MM.1S (cell line): ENCODE data around the gene NAA10.

ENCODE experiments used
- CTCF ChIP-seq: fragments of 300-600 bp; sonication (generic); IDR thresholded peaks from 2 replicates; pipeline ENCODE4 v1.5.1; 2016; ENCODE audit warnings: antibody characterized with exemption, low read length, mixed read lengths
- EZH2 ChIP-seq: fragments of 300-600 bp; sonication (generic); optimal IDR thresholded peaks from 2 replicates; pipeline ENCODE3; 2017; ENCODE audit warnings: low read depth, mild to moderate bottlenecking, antibody characterized with exemption, low read length, mixed read lengths
- EZH2phosphoT487 ChIP-seq: fragments of 300-600 bp; sonication (generic); IDR thresholded peaks from 2 replicates; pipeline ENCODE4 v1.6.1; 2018; ENCODE audit warnings: antibody characterized with exemption, low read length

- TF ChIP-seq CTCF (no peak), EZH2phosphoT487 (no peak), EZH2 (no peak)
Observed at GRCh38 chrX:153968255-153968654, 33.4 kb upstream of the NAA10 start.
